DOHH2 (cell line): ENCODE data around the gene GP9.
"Not testable (repeated sequence)": the region's sequence is repeated elsewhere in the genome, so short reads cannot be mapped to it uniquely, and the experiment has no call there.

Source experiments
- CTCF ChIP-seq: fragments of 200-600 bp; sonication (generic); IDR thresholded peaks from one replicate; pipeline ENCODE4 v1.5.1; 2014; ENCODE audit warnings: antibody characterized with exemption, mild to moderate bottlenecking, low read depth, low read length; ENCODE audit not compliant: poor library complexity, severe bottlenecking
- EZH2phosphoT487 ChIP-seq: fragments of 200-600 bp; sonication (generic); IDR thresholded peaks from 2 replicates; pipeline ENCODE4 v1.6.1; 2017; ENCODE audit warnings: borderline replicate concordance, mild to moderate bottlenecking, antibody characterized with exemption, low read length, moderate library complexity, mixed read lengths

DNA sequence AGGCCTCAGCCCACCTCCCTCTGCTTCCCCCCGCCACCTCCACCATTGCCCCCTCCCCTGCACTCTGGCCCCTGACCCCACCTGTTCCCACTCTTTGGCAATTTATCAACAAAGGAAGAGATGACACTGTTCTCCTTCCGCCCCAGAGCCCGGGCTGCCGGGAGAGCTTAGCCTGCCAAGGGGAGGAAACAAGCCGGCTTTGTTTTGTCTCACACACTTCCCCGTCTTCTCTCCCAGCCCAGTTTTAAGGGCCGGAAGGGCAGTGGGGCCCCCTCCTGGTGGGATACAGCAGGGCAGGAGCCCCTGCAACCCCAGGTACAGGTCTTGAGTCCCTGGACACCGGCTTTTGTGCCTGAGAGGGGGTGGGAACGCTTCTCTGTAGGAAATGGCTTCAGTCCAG, 27.3 kb downstream of the GP9 start:
- TF ChIP-seq CTCF, EZH2phosphoT487: not testable (repeated sequence)
